HepG2 (cell line): ENCODE measurements around the gene CD68. TPM values are rescaled to one million over a fixed set of nuclear protein-coding genes. Genes with fewer than 3 reads are reported as not detected.
A peak's percentile ranks its signal among the peaks of the same experiment; 100 is the strongest.

Experiments used
- FOXM1 ChIP-seq: sonication (generic); formaldehyde crosslinking; IDR thresholded peaks from 2 replicates; pipeline ENCODE4 v1.5.0; 2020; ENCODE audit warnings: missing genetic modification reagents
- KLF15 ChIP-seq: sonication (generic); formaldehyde crosslinking; IDR thresholded peaks from 2 replicates; pipeline ENCODE4 v1.8.1; 2023; ENCODE audit warnings: borderline replicate concordance, mild to moderate bottlenecking, inconsistent platforms, missing genetic modification reagents, mixed read lengths
- MAZ ChIP-seq, 2 experiments: sonication (generic) in 1 of 2; formaldehyde crosslinking in 1 of 2; IDR thresholded peaks; 2 replicates each; pipeline versions ENCODE4 v1.5.0 to v1.6.1; 2012 to 2020; ENCODE audit warnings: low read depth in 2 of 2, mild to moderate bottlenecking in 2 of 2, borderline replicate concordance in 1 of 2, improper control_type of control experiment in 1 of 2, low read length in 1 of 2, missing genetic modification reagents in 1 of 2, moderate library complexity in 1 of 2
- NR2F1 ChIP-seq, 2 experiments: fragments of 450-650 bp in 1 of 2; formaldehyde crosslinking in 1 of 2; IDR thresholded peaks; 2 replicates each; pipeline versions ENCODE4 v1.5.0 to v1.6.1; 2016 to 2020; ENCODE audit warnings: mild to moderate bottlenecking in 1 of 2, missing compliant biosample characterization in 1 of 2, missing genetic modification reagents in 1 of 2, moderate library complexity in 1 of 2
- PHF21A ChIP-seq: sonication (generic); formaldehyde crosslinking; IDR thresholded peaks from 2 replicates; pipeline ENCODE4 v1.5.0; 2020; ENCODE audit warnings: mild to moderate bottlenecking, missing genetic modification reagents
- RBM22 ChIP-seq: fragments of 200-400 bp; formaldehyde crosslinking; optimal IDR thresholded peaks from 2 replicates; pipeline ENCODE3; 2017; ENCODE audit warnings: mild to moderate bottlenecking, low read length, moderate library complexity
- RCOR2 ChIP-seq: IDR thresholded peaks from 2 replicates; pipeline ENCODE4 v1.6.1; 2016; ENCODE audit warnings: missing biosample characterization, missing genetic modification reagents
- SALL1 ChIP-seq: sonication (generic); formaldehyde crosslinking; IDR thresholded peaks from 2 replicates; pipeline ENCODE4 v1.8.0; 2022; ENCODE audit warnings: mild to moderate bottlenecking, missing genetic modification reagents
- SMAD9 ChIP-seq: sonication (generic); formaldehyde crosslinking; IDR thresholded peaks from 2 replicates; pipeline ENCODE4 v1.5.1; 2020; ENCODE audit warnings: mild to moderate bottlenecking, missing genetic modification reagents
- TBX3 ChIP-seq: fragments of 450-650 bp; IDR thresholded peaks from 2 replicates; pipeline ENCODE4 v1.6.1; 2017; ENCODE audit warnings: antibody characterized with exemption, mild to moderate bottlenecking, inconsistent platforms, borderline replicate concordance
- THAP11 ChIP-seq: IDR thresholded peaks from 2 replicates; pipeline ENCODE4 v1.6.1; 2016; ENCODE audit warnings: missing biosample characterization, missing genetic modification reagents
- YY1 ChIP-seq: IDR thresholded peaks from 2 replicates; pipeline ENCODE4 v1.6.1; 2011; ENCODE audit warnings: low read length, low read depth, moderate library complexity, mild to moderate bottlenecking; ENCODE audit not compliant: insufficient read depth, insufficient replicate concordance
- ZEB1 ChIP-seq: IDR thresholded peaks from 2 replicates; pipeline ENCODE4 v1.6.1; 2012; ENCODE audit warnings: mild to moderate bottlenecking, low read depth, inconsistent platforms; ENCODE audit not compliant: insufficient replicate concordance
- ZMAT3 ChIP-seq: sonication (generic); formaldehyde crosslinking; conservative IDR thresholded peaks from 2 replicates; pipeline ENCODE4 v1.7.0; 2021; ENCODE audit warnings: missing genetic modification reagents
- ZNF251 ChIP-seq: sonication (generic); formaldehyde crosslinking; IDR thresholded peaks from 2 replicates; pipeline ENCODE4 v1.9.0; 2021; ENCODE audit warnings: mild to moderate bottlenecking, missing genetic modification reagents
- ZNF333 ChIP-seq: sonication (generic); formaldehyde crosslinking; IDR thresholded peaks from 2 replicates; pipeline ENCODE4 v1.4.0; 2020; ENCODE audit warnings: mild to moderate bottlenecking, missing genetic modification reagents, borderline replicate concordance
- ZNF451 ChIP-seq: sonication (generic); formaldehyde crosslinking; IDR thresholded peaks from 2 replicates; pipeline ENCODE4 v1.5.0; 2020; ENCODE audit warnings: mild to moderate bottlenecking, missing genetic modification reagents
- ZNF572 ChIP-seq: sonication (generic); formaldehyde crosslinking; IDR thresholded peaks from 2 replicates; pipeline ENCODE4 v1.5.1; 2020; ENCODE audit warnings: mild to moderate bottlenecking, missing genetic modification reagents
- ZNF850 ChIP-seq: sonication (generic); formaldehyde crosslinking; conservative IDR thresholded peaks from 2 replicates; pipeline ENCODE4 v1.9.0; 2021; ENCODE audit warnings: mild to moderate bottlenecking, missing genetic modification reagents
- polyA plus RNA-seq, 8 experiments: library from polyadenylated mRNA; depleted of rRNA in 3 of 8; stranded (reverse) in 7 of 8; unstranded in 1 of 8; fragments of >200 nt; fragmentation: Illumina TruSeq in 4 of 8; extraction: Trizol in 4 of 8; gene quantifications; 2 replicates each; pipeline versions ENCODE4 v1.2.1 to v1.2.3, GENCODE V29; 2011 to 2016; ENCODE audit warnings: low read depth in 4 of 8, missing spikeins in 1 of 8, mixed read lengths in 1 of 8; ENCODE audit not compliant: insufficient read depth in 1 of 8
- total RNA-seq, 5 experiments: library from RNA; depleted of rRNA; stranded (reverse); fragments of >200 nt; fragmentation: Illumina TruSeq; extraction: Trizol; gene quantifications; 2 replicates each; pipeline ENCODE4 v1.2.3, GENCODE V29; 2016; ENCODE audit warnings: low read depth in 1 of 5
- TF ChIP-seq, protein P1 (sequence below): sonication (generic); formaldehyde crosslinking; conservative IDR thresholded peaks from 2 replicates; pipeline ENCODE4 v1.8.0; 2022; ENCODE audit warnings: mild to moderate bottlenecking, moderate library complexity, missing genetic modification reagents
- TF ChIP-seq, protein P2 (sequence below): sonication (generic); formaldehyde crosslinking; IDR thresholded peaks from 2 replicates; pipeline ENCODE4 v1.4.0; 2020; ENCODE audit warnings: missing genetic modification reagents
- TF ChIP-seq, protein P3 (sequence below): sonication (generic); formaldehyde crosslinking; conservative IDR thresholded peaks from 2 replicates; pipeline ENCODE4 v1.8.1; 2023; ENCODE audit warnings: missing genetic modification reagents
- TF ChIP-seq, protein P4 (sequence below): sonication (generic); formaldehyde crosslinking; IDR thresholded peaks from 2 replicates; pipeline ENCODE4 v1.5.0; 2020; ENCODE audit warnings: missing genetic modification reagents
- TF ChIP-seq, protein P5 (sequence below): IDR thresholded peaks from 2 replicates; pipeline ENCODE4 v1.6.1; 2018; ENCODE audit warnings: missing genetic modification reagents

The CD68 gene
- total and polyA plus RNA-seq, 2 of the 13 experiments (the other 11 are each of a cell fraction or from before 2014, with no cell fraction given), result 10.3 to 104 TPM

- no peak for TF ChIP-seq THAP11 (CRISPR knock-in tag)
- TF ChIP-seq SALL1 (CRISPR knock-in tag), result 0 out of 2 replicates have a peak, but pooled peaks have one; percentile 33
- no peak for TF ChIP-seq ZEB1
- TF ChIP-seq NR2F1 (CRISPR knock-in tag; IDR thresholded peaks at IDR 0.05), result peak; percentile 41 to 56; a peak in 3 of 4 replicates
- TF ChIP-seq, protein P1, sequence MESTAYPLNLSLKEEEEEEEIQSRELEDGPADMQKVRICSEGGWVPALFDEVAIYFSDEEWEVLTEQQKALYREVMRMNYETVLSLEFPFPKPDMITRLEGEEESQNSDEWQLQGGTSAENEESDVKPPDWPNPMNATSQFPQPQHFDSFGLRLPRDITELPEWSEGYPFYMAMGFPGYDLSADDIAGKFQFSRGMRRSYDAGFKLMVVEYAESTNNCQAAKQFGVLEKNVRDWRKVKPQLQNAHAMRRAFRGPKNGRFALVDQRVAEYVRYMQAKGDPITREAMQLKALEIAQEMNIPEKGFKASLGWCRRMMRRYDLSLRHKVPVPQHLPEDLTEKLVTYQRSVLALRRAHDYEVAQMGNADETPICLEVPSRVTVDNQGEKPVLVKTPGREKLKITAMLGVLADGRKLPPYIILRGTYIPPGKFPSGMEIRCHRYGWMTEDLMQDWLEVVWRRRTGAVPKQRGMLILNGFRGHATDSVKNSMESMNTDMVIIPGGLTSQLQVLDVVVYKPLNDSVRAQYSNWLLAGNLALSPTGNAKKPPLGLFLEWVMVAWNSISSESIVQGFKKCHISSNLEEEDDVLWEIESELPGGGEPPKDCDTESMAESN (CRISPR knock-in tag), result no peak
- TF ChIP-seq MAZ (IDR thresholded peaks at IDR 0.05; ENCODE audit: borderline replicate concordance, low read depth, low read length), result no peak
- TF ChIP-seq MAZ (CRISPR knock-in tag; IDR thresholded peaks at IDR 0.05; ENCODE audit: low read depth), result peak; percentile 54; the same call in 1 of the 2 replicates
- no peak for TF ChIP-seq ZMAT3
- no peak for TF ChIP-seq RCOR2
- 0 out of 2 replicates have a peak, but pooled peaks have one; percentile 33 for TF ChIP-seq SMAD9 (CRISPR knock-in tag)
- TF ChIP-seq ZNF850 (CRISPR knock-in tag), result no peak
- TF ChIP-seq, protein P2, sequence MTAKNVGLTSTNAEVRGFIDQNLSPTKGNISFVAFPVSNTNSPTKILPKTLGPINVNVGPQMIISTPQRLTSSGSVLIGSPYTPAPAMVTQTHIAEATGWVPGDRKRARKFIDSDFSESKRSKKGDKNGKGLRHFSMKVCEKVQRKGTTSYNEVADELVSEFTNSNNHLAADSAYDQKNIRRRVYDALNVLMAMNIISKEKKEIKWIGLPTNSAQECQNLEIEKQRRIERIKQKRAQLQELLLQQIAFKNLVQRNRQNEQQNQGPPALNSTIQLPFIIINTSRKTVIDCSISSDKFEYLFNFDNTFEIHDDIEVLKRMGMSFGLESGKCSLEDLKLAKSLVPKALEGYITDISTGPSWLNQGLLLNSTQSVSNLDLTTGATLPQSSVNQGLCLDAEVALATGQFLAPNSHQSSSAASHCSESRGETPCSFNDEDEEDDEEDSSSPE, result no peak
- TF ChIP-seq TBX3, result no peak
- no peak for TF ChIP-seq RBM22
- TF ChIP-seq, protein P3, sequence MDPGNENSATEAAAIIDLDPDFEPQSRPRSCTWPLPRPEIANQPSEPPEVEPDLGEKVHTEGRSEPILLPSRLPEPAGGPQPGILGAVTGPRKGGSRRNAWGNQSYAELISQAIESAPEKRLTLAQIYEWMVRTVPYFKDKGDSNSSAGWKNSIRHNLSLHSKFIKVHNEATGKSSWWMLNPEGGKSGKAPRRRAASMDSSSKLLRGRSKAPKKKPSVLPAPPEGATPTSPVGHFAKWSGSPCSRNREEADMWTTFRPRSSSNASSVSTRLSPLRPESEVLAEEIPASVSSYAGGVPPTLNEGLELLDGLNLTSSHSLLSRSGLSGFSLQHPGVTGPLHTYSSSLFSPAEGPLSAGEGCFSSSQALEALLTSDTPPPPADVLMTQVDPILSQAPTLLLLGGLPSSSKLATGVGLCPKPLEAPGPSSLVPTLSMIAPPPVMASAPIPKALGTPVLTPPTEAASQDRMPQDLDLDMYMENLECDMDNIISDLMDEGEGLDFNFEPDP (CRISPR knock-in tag), result no peak
- TF ChIP-seq YY1, result no peak
- TF ChIP-seq PHF21A (CRISPR knock-in tag), result peak; percentile 54; the same call in 1 of the 2 replicates
- no peak for TF ChIP-seq FOXM1 (CRISPR knock-in tag)
- TF ChIP-seq ZNF251 (CRISPR knock-in tag), result no peak
- no peak for TF ChIP-seq ZNF451 (CRISPR knock-in tag)
- TF ChIP-seq, protein P4, sequence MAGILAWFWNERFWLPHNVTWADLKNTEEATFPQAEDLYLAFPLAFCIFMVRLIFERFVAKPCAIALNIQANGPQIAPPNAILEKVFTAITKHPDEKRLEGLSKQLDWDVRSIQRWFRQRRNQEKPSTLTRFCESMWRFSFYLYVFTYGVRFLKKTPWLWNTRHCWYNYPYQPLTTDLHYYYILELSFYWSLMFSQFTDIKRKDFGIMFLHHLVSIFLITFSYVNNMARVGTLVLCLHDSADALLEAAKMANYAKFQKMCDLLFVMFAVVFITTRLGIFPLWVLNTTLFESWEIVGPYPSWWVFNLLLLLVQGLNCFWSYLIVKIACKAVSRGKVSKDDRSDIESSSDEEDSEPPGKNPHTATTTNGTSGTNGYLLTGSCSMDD (CRISPR knock-in tag), result no peak
- no peak for TF ChIP-seq ZNF333 (CRISPR knock-in tag)
- no peak for TF ChIP-seq ZNF572
- TF ChIP-seq, protein P5, sequence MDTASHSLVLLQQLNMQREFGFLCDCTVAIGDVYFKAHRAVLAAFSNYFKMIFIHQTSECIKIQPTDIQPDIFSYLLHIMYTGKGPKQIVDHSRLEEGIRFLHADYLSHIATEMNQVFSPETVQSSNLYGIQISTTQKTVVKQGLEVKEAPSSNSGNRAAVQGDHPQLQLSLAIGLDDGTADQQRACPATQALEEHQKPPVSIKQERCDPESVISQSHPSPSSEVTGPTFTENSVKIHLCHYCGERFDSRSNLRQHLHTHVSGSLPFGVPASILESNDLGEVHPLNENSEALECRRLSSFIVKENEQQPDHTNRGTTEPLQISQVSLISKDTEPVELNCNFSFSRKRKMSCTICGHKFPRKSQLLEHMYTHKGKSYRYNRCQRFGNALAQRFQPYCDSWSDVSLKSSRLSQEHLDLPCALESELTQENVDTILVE (CRISPR knock-in tag), result no peak
- TF ChIP-seq KLF15 (CRISPR knock-in tag), result no peak
Measured at GRCh38 chr17:7629939-7630571, 50.6 kb downstream of the CD68 start, which contains the start of gene SHBG (continued).
